SK-N-DZ (cell line): Measurements from ENCODE around the gene CSRP2.
A peak's percentile ranks its signal among the peaks of the same experiment; 100 is the strongest.

ENCODE experiments used
- DNase-seq: peaks from one replicate; pipeline ENCODE4 v3.0.0-alpha.2; 2015; ENCODE audit warnings: low spot score

The CSRP2 gene

DNA sequence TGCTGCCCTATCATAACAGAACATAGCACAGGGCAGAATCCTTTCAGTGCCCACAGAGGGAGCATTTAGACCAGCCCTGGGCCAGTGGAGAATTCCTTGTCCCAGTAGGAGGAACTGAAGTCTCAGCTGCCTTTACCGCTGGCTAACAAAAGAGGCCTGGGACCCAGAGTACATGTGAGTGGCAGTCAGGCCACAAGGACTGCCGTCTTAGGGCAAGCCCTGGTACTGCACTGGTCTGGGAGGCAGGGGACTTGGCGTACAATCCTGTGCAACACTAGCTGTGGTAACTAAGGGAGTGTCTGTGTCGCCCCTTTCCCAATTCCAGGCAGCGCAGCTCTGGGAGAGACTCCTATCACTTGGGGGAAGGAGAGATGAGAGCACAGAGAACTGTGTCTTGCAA is 17.0 kb upstream of the CSRP2 start:
- DNase-seq = no peak

DNA sequence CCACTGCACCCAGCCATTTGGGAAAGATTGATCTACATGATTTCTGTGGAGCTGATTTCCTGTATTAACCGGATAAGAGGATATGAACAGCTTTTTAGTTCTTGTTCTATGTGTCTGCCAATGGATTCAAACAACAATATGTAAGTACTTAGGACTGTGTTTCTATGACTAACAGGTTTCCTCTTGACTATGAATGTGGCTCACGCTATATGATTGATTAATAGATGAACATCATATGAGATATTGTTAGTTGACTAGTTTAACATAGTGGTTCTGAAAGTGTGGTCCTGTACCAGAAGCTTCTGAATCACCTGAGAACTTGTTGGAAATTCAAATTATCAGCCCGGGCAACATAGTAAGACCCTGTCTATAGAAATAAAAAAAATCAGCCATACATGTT is 12.8 kb upstream of the CSRP2 start:
- DNase-seq = no peak

DNA sequence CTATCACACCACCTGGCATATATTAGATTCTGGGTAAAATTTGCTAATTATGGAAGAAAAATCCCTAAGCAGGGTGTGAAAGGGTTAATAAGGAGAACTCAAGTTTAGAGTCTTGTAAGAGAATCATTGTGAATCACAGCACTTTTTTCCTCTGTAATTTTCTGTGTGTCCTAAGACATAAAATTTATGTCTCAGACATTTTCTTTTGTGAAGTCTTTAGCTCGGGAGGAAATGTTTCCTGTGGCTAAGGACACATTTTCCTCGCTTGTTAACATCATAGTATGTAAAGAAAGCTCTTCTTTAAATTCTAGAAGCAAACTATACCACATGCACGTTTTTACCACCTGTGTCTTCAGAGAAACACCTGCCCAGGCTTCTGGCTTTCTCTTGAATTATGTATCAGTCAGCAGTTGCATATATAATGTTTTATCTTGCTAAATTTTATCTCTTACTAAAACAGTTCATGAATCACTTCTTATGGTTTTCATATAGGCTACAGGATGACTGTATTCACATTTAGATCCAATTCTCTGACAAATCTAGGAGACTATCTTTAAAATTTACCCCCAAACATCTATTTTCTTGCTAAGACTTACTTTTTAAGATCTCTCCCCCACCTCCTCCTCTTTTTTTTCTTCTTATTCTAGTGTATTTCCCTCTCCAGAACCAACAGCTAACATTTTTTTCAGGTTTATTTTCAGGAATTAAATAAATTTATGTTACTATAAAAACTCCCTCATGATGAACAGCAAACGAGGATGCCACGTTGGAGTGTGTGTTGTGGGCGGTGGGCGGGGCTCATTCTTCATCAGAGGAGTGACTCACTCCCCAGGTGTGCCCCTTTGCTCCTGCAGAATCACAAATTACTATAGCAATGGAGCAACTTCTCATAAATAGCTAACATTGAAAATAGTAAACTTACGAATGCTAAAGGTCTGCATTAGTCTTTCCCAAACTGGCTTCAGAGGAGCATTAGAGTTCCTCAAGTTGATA is 11.6 kb upstream of the CSRP2 start:
- no peak for DNase-seq

DNA sequence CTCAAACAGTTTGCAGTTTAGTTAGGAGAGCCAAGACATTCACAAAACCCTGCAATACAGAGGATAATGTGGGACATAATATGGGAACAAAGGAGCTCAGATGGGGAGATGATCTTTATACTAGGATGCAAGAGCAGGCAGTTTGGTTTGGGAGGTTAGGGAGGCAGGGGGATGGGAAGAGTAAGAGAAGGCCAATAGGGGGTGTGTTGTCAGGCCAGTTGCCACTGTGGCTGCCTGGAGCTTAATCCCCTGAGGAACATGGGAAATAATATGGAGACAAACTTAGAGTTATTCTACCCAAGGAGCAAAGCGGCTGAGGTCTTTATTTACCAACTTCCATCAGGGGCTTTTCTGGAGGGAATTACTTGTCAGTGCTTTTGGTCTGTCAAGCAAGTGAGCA is 10.0 kb upstream of the CSRP2 start:
- DNase-seq = no peak

DNA sequence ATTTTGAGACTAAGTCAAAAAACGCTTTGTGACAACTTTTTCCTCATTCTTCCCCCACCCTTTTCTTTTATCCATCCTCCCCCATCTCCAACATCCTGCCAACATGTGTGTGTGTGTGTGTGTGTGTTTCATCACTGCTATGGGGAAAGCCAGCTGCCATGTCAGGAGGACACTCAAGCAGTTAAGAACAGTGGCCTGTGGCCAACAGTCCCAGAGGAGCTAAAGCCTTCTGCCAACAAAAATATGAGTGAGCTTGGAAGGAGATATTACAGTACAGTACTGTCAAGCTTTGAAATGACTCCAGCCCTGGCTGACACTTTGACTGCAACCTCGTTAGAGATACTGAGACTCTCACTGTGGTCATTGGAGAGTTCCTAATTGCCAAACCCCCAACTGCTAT is 5.0 kb upstream of the CSRP2 start:
- no peak for DNase-seq

DNA sequence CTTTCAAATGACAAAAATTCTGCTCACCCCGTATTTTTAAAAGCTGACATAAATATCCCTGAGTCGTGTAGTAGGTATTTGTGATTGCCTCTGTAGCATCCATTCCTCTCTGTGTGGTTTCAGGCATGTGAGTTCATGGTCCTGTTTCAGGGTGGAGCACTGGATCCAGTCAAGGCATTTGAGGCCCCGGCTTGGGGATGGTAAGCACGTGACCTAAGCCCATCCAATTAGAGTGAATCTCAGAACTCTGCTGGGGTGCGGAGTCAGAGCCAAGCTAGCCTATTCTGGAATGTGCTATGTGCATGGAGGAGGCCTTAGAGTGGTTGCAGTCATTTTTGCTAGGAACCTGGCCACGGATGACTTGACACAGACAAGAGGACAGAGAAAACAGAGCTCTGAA is 4.3 kb upstream of the CSRP2 start:
- no peak for DNase-seq

DNA sequence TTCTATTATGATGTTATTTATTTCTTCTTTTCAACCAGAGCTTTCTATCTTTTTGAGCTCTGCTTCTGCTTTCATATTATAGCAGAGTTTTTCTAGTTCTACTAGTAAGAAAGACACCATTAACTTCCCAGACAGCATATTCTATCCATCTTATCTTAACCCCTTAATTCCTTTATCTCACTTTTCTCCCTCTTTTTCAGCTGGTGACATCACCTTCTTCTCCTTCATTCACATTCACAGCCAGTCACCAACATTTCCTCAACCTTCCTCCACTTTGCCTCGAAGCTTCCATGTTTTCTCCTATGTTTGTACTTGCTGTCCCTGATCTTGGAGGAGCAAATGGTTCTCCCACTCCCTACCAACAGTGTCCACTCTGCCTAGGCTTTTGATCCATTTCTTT is 3.5 kb upstream of the CSRP2 start:
- DNase-seq = no peak

DNA sequence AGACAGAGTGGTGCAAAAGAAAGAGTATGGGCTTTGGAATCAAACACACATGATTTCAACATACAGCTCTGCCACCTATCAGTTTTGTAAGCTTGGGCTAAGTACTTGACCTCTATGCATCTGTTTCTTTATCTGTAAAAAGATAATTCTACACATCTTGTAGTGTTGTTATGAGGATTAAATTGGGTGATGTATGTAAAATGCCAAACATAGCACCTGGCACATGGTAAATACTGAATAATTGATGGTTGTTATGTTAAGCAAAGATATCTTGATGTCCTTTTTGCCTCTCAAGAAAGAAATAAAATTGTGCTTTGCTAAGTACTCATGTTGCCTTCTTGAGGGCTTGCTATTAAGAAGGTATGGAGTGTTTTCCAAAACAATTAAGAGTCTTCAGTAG is 2.3 kb upstream of the CSRP2 start:
- DNase-seq = no peak

DNA sequence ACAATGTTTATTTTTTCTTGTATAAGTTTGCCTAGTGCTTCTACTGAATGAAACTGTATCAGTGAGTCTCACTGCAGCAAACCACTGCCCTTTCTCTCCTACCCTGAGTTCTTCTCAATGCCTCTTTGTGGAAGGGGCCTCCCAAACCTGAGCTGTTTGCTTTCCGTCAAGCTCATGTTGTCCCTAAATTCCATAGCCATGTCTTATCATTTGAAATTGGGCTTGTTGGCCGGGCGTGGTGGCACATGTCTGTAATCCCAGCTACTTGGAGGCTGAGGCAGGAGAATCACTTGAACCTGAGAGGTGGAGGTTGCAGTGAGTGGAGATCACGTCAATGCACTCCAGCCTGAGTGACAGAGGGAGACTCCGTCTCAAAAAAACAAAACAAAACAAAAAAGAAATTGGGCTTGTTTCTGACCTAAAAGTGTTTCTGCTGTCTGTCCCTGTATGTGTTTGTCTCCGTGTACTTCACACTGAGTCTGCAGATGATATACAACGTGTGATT is 1.8 kb upstream of the CSRP2 start:
- no peak for DNase-seq

DNA sequence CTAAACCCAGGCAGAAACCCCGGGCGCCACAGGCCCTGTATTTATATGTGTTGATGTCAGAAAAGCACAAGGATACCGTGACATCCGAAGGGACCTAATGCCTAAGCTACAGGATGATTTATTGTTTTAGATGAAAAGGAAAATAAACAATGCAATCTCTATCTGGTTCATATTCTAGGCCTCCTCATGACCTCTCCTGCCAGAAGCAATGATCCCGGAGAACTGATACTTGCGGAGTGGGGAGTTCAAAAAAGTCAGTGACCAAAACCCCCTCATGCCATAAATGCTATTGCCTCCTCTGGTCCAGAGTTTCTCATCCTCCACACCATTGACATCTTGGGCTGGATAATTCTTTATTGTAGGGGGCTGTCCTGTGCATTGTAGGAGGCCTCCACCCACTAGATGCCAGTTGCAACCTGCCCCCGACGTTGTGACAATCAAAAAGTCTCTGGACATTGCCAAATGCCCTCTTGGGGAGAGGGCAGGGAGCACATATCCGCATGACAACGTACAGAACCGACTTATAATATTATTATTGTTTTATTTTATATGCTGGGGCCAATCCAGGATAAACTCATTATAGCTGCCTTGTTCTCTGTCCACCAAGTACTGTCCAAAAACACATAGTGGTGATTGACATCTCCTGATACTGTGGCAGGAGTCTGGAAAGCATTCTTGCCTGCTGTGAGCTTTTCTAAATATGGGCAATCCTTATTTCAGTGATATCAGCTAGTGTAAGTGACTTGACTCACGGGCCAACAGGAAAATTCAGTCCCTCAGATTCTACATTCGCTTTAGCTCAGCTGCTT is 1.1 kb upstream of the CSRP2 start:
- DNase-seq = no peak

DNA sequence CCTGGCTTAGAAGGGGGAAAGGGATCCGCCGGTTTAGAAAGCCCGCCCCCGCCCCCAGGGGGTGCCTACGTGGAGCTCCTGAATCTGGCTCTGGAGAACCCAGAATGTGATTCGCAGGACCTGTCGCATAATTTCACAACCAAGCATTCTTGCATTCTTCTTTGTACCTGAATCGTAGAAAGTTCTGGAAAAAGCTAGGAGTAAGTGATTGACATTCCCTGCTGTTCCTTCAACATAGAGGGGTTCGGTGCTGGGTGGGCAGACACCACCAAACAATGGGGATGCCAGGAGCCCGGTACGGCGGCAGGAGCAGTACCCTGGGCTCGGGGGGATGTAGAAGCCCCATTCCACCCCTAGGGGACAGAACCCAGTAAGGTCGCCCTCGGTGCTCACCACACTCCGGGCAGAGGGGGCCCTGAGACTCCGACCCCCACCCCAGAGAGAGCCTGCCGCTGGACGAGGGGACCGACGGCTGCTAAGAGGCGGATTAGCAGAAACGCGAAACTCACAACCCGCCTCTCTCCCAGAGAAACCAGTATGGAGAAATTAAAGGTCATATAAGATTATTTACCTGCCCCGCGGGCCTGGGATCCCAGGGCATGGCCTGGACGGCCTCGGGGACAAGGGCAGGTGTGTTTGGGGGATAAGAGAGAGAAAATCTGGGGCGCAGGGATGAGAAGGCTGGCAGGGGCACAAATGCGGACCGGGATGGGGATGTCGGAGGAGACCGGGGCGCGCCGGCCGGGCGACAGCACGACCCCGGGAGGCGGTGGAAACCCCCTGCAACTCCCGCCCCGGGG is 520 bp downstream of the CSRP2 start:
- peak; percentile 61 for DNase-seq

DNA sequence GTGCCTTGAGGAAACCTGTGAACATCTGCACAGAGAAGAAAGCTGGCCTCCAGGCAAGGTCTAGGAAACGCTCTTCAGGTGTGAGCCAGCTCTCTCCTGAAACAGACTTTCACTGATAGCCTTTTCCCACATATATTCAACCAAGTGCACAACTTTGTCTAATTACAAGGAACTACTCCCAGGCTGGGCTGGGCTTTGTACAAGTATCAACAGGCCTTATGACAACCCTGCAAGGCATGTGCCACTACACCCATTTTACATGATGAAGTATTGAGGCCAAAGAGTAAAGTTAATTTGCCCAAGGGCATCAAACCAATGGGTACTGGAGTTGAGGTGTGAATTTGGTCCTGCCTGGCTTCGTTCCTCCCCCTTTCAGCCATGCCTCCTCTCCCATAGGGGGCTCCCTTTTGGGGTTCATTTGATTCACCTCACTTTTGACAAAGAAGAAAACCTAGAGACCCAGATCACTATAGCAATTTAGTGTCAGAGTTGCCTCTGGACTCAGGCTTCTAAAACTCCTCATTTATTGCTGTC is 2.1 kb downstream of the CSRP2 start:
- DNase-seq = no peak

DNA sequence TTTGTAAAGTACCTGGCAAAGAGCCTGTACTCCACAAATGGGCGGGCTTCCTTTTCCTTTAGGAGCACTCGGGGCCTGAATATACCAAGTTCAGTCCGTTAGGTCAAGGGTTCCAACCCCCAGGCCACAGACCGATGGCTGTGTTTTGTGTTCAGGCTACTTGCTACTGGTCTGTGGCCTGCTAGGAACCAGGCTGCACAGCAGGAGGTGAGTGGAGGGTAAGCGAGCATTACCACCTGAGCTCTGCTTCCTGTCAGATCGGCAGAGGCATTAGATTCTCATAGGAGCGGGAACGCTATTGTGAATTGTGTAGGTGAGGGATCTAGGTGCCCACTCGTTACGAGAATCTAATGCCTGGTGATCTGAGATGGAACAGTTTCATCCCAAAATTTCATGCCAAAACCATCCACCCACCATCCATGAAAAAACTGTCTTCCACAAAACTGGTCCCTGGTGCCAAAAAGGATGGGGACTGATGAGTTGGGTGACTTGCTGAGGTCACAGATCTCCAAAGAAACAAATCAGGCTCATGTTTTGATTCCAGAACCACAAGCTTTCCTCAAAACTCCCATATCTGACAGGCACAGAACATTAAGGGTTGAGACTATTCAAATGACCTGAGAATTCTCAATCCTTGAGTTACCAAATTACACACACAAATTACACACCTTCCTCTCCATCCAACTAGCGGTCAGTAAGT is 4.2 kb downstream of the CSRP2 start:
- no peak for DNase-seq

DNA sequence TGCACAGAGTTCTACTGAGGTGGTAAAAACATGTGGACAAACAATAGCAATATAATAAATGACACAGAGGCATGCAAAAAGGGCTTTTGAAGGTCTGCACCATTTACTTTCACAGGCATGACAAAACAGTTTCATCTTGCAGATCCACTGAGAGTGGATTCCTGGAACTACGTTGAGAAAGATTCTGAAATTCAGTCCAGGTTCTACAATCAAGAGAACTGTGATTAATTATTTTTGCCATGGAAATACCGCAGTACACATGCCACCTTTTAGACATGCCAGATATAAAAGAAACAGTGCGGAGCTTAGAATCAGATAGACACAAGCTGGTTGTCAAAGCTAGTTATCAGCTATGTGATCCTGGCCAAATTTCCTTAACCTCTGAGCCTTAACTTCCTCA is 4.8 kb downstream of the CSRP2 start:
- no peak for DNase-seq

DNA sequence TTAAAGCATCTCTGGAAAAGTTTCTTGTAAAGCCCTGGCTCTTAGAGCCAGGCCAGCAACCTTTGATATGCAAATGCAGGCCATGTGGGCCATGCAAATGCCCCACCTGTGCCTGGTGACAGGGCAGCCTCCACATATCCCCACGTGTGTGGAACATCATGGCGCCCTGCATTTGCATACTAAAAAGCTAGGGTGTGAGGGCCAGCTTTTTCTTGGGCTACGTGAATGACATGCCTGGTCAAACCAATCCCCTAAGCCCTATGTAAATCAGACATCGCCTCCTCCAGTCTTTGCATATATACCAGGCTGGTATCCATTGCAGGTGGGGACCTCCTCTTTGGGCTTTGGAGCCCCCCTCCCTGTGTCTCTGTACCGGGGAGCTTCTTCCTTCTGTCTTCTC is 6.4 kb downstream of the CSRP2 start:
- DNase-seq = no peak

DNA sequence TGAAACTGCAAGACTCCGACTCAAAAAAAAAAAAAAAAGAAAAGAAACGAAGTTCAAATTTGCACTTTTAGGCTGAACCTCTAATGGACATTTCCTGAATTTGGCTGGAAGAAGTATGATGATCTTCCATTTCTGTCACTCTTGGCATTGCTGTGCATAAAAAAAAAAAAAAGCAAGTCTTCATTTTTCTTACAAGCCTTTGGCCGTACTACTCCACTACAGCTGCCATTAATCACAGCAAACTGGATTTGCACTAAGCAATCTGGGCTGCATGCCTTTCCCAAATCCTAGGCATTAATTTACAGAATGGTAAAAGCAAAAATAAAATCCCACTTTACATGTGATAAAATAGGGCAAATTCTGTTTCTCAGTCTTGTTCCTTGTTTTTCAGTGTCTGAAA is 7.1 kb downstream of the CSRP2 start:
- DNase-seq = no peak

DNA sequence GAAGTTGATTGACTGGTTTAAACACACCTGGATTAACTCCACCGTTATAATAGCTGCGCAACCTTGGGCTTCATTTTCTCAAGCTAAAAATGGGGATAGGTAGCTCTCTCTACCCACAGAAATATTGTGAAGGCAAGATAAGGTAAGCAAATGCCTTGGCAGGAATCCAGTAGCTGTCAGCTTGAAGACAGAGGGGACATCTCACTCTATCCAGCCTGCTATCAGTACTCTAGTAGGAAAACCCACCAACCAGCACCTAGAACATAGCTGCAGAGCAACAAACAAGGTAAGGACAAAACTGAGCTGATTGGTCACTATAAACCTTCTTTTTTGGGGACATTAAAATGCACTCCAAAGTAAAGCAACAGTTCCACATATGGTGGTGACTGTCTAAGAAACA is 7.7 kb downstream of the CSRP2 start:
- DNase-seq = no peak

DNA sequence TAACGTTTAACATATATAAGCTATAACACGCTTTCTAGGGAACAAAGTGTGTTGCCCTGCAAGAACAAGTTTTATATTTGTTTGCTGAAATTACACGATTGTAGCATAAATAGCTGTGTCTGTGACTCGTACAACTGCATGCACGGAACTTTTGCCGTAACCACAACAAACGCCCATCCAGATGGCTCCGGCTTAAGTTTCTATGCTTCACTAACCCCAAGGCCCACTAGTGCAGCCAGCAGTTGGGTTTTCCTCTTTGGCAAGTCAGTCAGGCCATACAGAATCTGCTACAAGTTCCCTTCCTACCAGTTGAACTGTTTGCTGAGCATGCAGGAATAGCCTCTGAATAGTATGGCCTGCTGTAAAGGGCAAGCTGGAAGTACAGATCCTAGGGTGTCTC is 12.1 kb downstream of the CSRP2 start:
- DNase-seq = no peak

DNA sequence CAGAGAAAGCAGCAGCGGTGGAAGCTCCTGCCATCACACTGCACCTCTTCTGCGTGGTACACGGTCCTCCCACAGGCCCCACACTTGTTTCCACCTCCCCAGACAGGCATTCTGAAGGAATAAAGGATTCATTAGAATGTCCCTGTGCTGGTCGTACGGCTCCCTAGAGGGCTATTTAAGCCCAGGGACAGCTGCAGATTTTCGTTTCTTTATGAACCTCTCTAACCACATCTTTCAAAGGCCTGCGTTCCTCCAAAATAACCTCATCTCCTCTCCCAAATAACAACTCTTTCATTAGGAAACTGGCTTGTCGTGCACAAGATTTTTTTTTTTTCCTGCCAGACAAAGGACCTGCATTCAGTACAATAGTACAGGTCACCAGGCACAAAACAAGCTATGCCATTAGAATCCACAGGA is 12.7 kb downstream of the CSRP2 start:
- DNase-seq = no peak

DNA sequence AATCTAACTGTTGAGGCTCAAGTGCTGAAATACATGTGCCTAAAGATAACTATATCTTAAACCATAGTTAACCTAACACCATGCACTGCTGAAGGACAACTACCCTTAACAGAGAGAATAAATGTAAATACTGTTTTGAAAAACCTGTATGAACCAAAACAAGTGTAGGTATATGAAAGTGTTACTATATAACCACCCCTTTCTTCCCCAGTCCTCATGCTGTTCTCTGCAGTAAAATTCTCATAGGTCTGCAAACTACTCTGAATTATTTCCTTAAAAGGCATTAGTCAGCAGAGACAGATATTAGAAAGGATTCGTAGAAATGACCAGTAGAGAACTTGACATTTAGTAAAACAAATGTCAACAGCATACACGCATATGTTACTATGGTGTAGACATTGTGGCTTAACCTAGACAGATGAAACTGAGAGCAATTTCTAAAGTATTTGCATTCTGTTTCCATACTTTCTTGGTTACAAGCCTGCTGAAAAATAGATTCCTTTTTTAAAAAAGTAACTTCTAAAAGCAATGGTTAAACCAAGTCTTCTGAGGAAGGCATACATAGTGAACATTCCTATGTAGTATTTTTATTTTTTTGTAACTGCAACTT is 13.9 kb downstream of the CSRP2 start:
- no peak for DNase-seq
